G401 (cell line): ENCODE data around the gene COL4A6. TPM values are rescaled to one million over a fixed set of nuclear protein-coding genes. Genes with fewer than 3 reads are reported as not detected.

Source experiments
- DNase-seq: peaks from one replicate; pipeline ENCODE4 v3.0.0-alpha.2; 2015; ENCODE audit warnings: low spot score
- in situ Hi-C: cut with HindIII; loops from 2 replicates; pipeline ENCODE4 v1.10.0; 2016; ENCODE audit warnings: low sequenced_read_pairs, mixed read lengths
- total RNA-seq: library from RNA; depleted of rRNA; stranded (reverse); fragments of >200 nt; shearing (Covaris generic); gene quantifications from 2 replicates; pipeline ENCODE4 v1.2.3, GENCODE V29; 2014

COL4A6 gene
- total RNA-seq, 1 experiment from 2014 or later: not detected

DNA sequence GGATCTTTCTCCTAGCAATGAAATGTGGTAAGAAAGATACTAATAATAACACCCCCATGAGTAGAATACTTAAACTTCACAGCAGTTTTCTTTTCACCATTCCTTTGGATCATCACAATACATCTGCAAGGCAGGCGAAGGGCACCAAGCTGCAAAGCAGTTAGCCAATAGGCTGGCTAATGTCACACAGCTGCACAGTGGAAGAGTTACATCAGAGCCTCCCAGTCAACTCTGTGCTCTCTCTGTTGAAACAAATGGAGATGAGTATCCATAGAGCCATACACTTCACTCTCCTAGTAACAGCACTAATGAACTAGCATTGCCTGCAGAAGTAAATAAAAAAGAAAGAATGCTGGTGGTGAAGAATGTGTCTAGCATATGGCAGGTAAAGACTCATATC, 207.6 kb downstream of the COL4A6 start:
- in situ Hi-C loops: no loop called here
- DNase-seq: no peak

DNA sequence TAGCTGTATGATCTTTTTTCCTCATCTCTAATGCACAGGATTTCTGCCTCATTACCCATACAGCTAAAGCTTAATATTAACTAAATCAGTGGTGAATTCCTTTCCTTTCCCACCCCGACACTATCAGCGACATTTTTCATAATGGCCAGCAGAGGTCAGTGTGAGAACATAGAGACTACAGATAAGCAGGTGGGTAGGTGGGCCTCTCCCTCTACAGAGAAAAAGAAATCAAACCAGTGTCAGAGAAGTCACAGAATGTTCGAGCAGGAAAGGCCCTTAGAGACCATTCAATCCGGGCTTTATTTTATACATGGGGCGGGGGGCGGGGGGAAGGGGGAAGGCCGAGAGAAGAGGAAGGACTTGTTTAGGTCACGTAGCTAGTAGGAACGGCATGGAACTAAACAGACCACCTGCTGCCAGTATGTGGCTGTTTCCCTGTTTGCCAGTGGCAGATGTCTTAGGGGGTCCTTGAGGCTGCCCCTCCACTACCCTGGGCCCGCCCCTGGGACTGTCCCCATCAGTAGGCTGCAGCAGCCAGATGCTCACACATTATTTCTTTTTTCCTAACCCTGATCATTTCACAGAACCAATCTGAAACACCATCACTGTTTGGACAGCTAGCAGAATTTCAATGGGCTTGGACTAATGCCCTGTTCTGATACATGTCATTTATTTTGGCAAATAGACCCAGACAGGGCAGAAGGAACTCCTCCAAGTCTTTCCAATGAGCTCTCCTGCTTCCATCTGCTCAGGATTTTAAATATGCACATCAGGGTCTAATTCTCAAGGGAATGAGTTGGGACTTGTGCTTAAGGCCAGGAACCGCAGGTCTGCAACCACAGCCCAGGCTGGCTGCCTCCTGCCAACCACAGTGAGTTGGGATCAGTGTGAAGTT, 213.2 kb downstream of the COL4A6 start:
- in situ Hi-C loops: no loop called here

DNA sequence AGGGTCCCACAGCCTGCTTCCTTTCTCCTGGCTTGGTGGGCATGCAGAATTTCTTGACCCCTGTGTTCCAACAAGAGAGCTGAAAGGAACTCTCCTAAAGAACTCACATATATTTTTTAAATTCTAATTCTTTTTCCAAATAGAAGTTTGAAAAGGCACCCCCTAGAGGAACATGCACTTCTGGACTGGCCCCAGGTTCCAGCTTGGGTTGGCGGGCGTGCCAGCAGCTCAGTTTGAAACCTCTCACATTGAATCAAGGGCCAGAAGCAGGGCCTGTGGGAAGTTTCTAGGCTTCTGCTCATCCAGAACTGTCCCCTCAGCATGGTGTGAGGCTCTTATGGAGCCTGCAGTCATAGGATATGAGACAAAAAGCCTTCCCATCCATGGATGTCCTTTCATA, 214.0 kb downstream of the COL4A6 start:
- in situ Hi-C loops: no loop called here
- DNase-seq: peak; percentile 15

More for the DNA sequence above, 213.2 kb downstream of the COL4A6 start:
- peak; percentile 25 for DNase-seq

DNA sequence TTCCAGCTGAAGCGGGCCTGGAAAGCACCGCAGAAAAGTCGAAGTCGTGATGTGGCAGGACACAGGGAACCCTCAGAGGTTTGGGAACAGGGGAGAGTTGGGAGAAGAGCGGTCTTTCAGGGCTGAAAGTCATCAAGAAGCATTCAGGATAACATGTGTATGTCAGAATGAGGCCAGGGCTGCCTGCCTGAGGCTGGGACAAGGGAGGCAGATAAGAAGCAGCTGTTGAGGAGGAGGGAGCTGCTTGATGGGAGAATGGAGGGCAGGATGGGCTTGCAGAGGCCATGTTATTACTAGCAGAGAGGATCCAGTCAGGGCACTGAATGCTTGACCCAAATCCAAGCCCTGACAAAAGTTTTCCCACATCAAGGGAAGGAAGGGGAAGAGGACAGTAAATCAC, 214.6 kb downstream of the COL4A6 start:
- no peak for DNase-seq
- in situ Hi-C loops: no loop called here

DNA sequence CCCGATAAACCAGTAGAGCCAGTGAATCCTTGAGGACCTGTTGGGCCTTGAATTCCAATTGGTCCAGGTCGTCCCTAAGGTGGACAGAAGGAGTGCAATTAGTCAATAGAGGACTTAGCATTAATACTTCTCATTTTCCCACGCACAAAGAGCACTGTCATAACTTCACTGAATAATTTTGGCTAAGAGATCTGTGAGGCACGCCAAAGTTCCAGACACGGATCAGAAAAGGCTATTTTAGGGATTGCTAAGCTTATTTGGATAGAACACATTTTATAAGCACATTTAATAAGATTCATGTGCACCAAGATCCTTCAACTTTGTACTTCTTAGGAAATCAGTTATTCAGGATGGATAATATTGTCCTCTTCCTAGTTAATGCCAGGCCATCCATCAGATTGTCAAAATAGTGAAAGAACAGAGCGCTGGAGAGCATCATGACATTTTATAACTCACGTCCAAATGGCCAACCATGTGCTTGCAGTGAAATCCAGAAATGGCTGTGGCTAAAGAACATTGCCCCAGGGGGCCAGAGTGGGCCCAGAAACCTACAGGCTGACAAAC, 216.8 kb downstream of the COL4A6 start:
- in situ Hi-C loops: no loop called here
- no peak for DNase-seq

DNA sequence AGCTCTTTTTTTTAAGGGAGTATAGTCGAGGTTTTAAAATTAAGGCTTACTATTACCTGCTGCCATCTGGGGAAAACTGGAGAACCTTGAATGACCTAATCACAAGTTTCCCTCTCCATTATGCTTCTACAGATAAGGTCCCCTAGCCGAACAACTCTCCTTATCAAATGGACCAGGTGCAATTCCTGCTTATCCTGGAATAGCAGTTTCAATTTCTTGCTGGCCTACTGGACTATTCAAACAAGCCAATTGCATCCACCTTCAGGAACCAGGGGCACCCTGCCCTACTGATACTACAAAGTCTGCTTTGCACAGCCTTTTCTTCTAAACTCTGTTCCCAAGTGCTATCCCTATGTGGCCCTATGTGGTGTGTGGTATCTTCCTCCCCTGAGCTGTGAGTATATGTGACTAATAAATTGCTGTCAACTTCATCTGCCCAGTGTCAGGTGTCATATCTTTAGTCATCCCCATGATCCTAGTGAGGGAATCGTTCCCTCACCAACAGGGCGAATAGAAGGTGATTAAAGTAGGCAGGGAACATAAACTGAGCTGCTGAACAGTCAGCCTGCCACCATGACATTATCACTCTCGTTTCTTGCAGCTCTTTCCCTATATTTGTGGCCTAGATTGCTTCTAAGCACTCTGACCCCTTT, 218.1 kb downstream of the COL4A6 start:
- DNase-seq: no peak
- in situ Hi-C loops: no loop called here

DNA sequence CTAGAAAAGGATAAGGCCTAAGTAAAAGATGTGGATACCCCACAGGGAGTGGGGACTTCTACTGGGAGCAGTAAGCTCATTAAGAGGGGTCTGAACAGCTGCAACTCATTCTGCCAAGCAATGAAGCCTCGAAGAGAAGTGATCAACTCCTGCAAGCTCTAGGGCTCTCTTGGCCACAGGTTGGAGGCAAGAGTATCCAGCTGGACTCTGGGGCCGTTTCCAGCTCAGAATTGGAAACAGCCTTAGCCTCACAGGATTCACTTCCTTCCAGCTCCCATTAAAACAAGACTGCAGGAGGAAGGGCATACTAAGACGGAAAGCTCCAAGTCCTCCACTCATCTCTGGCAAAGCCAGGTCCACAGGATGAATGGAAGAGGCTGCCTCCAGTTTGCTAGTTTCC, 220.3 kb downstream of the COL4A6 start:
- DNase-seq: no peak
- in situ Hi-C loops: no loop called here

DNA sequence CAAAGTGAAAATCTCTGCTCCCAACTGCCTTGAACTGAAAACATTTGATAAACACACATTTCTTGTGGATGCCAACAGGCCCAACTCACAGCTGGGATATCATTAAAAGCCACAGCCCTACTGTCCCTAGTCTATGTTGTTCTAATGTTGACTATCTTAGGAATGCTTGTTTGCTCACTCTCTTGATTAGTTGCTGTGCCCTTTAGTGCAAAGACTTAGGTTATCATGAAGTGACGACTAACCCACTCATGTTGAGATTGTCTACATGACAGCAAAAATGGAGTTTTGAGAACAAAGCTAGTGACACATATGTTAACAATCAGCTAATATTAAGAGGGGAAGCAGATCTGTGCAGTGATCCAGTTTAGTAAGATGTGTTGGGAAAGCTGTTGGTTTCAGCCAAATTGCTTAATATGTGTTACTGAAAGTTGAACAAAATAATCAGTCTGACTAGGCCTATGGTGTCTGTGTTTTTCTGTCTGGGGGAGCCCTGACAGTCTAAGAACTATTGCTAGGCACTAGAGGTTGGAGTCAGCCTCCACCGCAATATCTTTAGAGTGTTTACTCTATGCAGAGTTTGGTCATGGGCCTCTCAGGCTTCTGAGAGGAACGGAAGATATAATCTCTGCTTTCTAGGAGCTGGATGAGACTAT, 221.2 kb downstream of the COL4A6 start:
- in situ Hi-C loops: no loop called here
- DNase-seq: no peak

DNA sequence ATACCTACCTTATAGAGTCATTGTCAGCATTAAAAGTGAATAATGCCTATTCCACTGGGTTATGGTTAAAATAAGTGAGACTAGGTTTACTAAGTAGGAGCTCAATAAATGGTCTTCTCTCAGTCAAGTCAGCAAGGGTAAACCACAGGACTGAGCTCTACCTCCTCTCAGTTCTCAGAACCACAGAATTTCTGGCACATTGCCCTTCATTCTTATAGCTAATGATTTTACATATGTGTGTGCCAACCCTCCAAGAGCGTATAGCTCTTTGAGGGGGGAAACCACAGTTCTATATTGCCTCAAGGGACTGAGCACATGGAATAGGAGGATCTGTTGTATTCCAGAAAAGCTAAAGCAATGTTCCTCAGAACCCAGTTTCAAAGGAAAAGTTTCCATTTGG, 221.8 kb downstream of the COL4A6 start:
- no peak for DNase-seq
- in situ Hi-C loops: no loop called here

DNA sequence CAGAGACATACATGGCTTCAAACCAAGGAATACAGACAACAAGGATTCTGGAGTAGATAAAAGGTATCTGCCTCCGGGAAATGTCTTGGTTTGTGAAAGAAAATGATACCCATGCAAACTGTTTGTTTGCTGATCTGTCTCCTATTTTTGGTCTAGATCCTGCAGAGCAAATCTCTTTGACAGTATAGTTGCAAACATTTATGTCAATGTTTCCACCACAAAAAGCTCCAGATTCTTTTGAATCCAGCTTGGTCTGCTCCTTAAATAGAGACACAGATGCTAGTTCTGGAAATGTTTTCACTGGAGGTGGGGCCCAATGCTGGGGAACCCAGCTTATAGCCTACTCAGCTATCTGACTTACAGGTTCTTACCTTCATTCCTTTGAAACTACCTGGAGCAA, 226.9 kb downstream of the COL4A6 start:
- DNase-seq: no peak
- in situ Hi-C loops: no loop called here

DNA sequence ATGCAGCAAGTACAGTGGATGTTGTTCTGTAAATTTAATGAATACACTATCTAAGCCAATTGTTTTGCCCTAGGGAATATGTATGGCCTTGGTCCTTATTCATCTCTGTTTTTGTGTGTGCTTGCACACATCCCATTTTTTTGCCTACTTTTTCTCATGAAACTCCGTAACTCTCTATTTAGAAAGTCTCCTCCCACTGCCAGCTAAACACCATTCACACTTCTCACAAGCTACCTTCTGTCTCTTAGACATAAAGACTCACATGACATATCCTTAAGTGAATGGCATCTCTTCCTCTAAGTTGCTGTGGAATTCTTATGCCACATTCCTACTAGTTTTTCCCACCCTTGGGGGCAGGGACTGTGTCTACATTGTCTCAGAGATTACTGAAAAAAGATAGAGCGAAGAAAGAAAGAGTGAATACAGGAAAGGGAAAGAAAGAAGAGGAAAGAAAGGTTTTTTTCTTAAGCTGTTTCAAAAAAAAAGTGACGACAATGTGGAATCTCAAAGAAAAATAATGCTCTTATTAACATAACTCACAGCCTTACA, 229.1 kb downstream of the COL4A6 start:
- no peak for DNase-seq
- in situ Hi-C loops: no loop called here

DNA sequence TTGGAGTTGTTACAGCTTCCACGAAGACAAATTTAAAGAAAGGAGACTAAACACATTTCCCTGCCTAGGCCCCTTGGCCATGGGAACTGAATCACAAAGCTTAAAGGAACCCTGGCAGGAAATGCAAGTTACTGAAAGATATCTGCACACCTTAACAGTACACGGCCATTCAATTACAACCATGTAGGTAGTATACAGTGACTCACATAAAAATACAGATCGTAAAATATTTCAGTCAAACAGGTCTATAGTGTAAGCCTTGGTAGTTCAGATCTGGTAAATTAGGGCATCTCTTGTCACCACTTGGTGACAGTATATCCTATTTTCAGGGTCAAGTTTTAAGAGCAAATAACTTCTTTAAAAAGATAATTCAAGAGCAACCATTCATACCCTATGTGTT, 234.7 kb downstream of the COL4A6 start:
- no peak for DNase-seq
- in situ Hi-C loops: no loop called here

DNA sequence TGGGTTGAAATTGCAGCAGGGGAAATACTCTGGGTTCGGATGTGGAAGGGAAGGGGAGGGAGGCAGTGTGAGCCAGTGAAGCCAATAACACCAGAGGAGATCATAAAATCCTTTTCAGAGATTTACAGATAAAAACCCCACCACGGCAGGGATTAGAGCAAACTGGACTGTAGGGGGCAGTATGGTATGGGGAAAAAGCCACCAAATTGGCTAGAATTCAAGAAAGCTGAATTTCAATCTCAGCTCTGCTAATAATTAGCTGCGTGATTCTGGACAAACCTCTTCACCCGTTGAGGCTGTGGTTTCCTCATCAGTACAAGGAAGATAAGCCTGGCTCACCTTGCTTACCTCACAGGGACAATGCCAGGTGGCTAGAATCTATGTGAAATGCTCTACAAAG, 238.5 kb downstream of the COL4A6 start:
- in situ Hi-C loops: no loop called here
- no peak for DNase-seq

DNA sequence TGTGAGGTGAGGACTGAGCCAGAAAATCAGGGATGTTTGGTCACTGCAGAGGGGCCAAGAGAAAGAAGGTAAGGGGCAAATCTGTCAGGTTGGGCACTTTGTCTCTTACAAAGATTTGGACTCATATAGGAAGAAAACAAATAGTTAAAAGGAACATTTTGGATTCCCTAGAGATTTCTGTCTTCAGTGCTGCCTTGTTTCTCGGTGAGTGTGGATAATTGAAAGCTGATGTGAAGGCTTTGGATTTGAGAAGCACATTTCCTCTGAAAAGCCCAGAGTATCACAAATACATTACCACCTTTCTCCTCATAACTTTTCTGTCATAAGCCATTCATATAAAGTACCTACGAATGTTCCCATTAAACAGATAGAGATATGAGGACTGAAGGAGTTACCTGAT, 239.2 kb downstream of the COL4A6 start:
- no peak for DNase-seq
- in situ Hi-C loops: no loop called here

DNA sequence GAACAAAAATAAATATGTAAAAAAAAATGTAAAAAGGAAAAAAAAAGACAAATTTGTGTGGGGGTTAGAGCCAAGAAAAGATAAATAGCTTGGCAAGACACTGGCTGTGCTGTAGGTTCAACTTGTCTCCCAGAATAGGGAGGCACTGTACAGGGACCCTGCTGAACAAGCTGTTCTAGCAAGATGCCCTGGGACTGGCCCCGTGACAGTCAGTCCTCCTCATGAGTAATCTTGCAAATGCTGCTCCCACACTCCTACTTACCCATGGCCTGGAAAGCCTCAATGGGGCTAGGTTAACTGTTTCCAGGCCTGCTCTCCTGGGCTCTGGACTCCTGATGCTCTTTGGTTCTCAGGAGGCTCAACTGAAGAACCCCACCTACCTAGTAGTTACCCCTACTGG, 239.8 kb downstream of the COL4A6 start:
- in situ Hi-C loops: no loop called here
- DNase-seq: no peak

DNA sequence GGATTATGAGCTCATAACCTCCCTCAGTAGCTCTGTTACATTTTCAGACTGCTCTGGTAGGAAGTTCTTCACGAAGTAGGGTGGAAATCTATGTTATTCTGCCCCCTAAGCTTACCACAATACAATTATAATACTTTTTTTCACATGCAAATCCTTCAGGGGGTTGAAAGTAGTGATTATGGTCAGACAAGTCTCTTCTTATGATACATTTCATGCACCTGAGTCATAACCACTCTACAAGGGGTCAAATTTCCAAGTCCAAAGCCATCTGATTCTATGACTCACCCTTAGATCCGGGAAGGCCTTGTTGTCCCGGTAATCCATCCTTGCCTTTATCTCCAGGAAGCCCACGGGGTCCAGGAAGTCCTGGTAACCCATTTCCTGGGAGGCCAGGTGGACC, 251.4 kb downstream of the COL4A6 start:
- DNase-seq: no peak
- in situ Hi-C loops: no loop called here

DNA sequence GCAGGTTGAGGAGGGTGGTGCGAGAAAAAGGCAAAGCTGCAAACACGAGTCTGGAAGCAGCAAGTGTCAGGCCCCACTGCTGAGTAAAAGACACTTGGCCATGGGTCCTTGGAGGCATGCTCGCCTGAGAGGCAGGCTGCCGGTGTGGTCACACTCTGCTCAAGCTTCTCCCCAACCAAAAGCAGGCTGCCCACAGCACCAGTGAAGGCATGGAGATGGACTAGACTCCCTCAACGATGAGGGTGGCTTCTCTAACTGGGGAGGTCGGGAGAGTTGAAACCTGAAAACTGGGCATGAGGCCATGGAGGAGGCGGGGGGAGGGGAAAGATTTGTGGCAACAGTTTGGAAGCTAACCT, 260.1 kb downstream of the COL4A6 start:
- DNase-seq: no peak
- in situ Hi-C loops: no loop called here

DNA sequence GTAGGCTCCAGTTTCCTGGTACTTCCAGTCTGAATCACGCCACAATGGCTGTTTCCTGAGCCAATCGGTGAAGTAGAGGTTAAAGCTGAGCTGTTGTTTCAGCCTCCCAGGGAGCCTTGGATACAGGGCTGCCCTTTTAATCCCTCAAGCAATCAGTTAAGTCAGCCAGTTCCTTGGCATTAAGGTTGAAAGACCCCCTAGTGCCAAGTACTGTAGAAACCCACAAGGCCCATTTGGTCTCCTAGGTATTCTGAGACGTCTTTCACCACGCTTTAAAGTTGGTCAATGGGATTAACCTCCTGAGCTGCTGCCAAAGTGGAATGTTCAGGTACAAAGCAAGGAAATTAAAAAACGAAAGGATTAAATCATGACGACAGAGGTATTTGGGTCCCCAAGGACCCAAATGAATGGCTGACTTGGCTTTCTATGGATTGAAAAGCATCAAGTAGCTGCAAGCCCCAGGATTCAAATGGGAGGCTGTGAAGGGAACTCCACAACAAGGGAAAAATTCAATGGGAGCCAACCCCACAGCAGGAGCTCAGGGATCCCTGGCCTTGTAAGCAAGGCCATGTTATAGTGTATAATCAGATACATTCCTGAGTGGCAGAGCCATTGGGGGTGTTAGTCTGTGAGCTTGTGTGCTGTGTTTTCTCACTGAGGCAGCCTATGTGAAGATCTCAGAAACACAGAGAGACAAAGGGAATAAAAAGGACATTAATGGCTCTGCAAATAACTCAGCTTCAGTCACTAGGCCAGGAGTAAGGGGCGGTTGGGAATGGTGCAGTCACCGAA, 260.7 kb downstream of the COL4A6 start:
- no peak for DNase-seq
- in situ Hi-C loops: no loop called here

DNA sequence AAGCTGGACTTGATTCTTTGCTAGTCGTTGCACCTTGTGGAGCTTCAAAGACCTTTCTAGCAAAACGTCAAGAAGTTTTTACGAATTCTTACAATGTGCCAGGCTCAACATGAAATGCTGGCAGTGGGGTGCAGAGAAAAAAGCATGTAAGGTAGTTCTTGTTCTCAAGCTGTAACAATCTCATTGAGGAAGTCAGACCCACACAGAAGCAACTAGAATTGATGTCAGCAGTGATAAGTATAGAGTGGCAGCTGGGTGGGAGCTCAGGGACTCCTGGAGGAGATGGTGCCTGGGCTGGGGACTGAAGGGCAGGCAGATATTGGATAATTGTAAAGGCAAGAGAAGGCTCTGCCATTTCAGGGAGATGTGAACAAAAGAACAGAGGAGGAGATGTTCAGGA, 264.3 kb downstream of the COL4A6 start:
- in situ Hi-C loops: no loop called here
- no peak for DNase-seq
